ENCODE results near the gene ASCL3. TPM values are rescaled to one million over a fixed set of nuclear protein-coding genes. Genes with fewer than 3 reads are reported as not detected.
"Not testable (repeated sequence)": the region's sequence is repeated elsewhere in the genome, so short reads cannot be mapped to it uniquely, and the experiment has no call there.

ASCL3 gene, protein sequence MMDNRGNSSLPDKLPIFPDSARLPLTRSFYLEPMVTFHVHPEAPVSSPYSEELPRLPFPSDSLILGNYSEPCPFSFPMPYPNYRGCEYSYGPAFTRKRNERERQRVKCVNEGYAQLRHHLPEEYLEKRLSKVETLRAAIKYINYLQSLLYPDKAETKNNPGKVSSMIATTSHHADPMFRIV
- total RNA-seq: not detected
- under 1 TPM in 1 of 2 donors, not detected in 1; 0.26 TPM for polyA plus RNA-seq (ENCODE audit: insufficient read length in 2 of 2)
- long read RNA-seq, donor 1: 0 reads
- long read RNA-seq, donor 2: 0 reads
- long read RNA-seq, donor 3: 0 reads
- long read RNA-seq, donor 4: 0 reads

DNA sequence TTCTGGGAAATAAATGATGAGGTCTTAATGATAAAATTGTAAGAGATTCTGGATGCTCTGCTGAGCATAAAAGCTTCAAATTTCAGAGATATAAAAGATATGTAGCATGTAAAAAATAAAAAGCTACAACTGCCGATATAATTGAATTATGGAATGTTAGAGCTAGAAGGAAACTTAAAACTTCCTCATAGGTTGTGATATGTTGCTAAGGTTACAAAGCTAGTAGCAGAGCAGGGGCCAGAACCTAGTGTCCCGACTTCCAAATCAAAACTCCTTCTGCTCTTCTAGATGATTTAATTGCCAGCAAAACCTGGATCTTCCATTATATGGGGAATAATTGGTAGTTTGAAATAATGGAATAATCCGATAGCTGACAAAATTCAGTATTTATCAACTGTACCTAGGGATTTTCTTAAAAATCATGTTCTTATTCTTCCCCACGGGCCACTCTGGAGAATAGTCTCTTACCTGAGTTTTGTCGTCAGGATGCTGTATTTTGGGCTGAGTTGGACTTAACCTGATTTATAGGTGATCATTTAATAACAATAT, at the start of gene ASCL3:
Gene ASCL3, minus strand, starts transcription at position 499 of the 549 bp plus-strand sequence. CDS start 4,855 bp downstream, outside the sequence.
- Histone ChIP-seq H3K4me1 (ENCODE audit: control insufficient read depth, insufficient read depth, low read length) (no peaks in the 10 kb centered on the region), H3K27ac (ENCODE audit: low read depth, low read length) (no peak within 1 kb of the TSS), H3K36me3 (ENCODE audit: control insufficient read depth, insufficient read depth, low read length) (no peaks in the 10 kb centered on the region), H3K9me3 (ENCODE audit: control insufficient read depth, insufficient read depth, low read length) (no peaks in the 10 kb centered on the region), H3K27me3 (ENCODE audit: control insufficient read depth, insufficient read depth, low read length) (no peaks in the 10 kb centered on the region), H3K4me3 (ENCODE audit: low read depth, low read length) (no peak within 1 kb of the TSS)
- DNase-seq (ENCODE audit: low read depth in 4 of 6, low spot score in 6 of 6): peak in 1 of 6 donors; percentile 3
- WGBS (ENCODE audit: insufficient coverage): no CpG with 5 or more reads among the region's 5 CpGs

DNA sequence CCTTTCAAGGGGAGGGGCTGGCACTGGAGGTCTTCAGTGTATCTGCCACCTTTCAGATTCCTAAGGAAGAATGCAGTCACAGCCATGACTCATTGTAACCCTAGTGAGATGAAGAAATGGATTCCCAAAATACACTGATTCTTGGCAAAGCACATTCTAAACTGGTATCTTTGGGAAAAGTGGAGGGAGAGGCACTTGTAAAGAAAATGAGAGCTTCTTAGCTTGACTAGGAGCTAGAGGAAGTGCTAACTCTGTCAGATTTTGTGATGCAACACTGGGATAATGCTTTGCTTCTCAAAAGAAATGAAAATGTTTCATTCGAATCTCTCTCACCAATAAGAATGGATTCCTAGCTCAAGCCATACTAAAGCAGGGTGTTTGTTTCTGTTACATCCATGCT, 46.6 kb upstream of the ASCL3 start:
- no CpG with 5 or more reads among the region's 1 CpG for WGBS (ENCODE audit: insufficient coverage)
- H3K36me3 ChIP-seq (ENCODE audit: control insufficient read depth, insufficient read depth, low read length): no peaks in the 10 kb centered on the region
- no peak for DNase-seq (ENCODE audit: low read depth in 4 of 6, low spot score in 6 of 6)

DNA sequence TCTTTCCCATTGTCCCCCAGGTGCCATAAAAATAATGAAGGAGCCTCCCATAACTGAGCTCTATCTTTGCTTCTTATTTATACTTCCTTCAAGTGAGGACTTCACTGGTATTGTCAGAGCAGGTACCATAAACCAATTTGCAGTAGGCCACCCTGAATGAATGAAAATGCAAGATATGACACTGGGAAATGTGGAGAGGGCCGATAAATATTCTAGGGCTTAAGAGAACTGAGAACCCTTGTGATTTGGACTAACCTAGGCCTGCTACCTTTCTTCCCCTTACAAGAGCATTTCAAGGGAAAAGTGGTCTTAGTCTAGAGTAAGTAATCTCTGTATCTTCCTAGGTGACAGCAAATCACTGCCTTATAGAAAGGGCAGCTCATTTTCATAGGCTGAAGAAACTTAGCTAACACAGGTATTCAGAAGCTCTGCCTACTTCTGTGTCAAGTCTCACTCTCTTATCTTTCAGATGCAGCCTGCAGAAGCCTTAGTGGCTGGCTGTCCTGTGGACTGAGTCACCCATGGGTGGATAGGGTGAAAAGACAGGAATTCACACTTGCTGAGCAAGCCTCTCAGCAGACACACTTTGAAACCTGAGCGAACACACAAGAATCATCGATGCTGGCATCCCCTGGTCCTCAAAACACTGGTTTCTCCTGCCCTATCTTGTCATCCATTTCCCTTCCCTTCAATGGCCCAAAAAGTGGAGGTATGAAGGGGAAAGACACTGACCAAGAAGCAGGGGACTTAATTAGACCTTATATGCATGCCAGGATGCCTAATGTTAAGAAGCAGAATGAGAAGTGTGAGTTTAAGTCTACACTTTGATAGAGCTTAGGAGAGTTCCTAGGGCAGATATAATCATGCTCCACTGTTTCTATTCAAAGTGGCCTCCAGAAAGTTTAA, 45.8 kb upstream of the ASCL3 start:
- no CpG with 5 or more reads among the region's 3 CpGs for WGBS (ENCODE audit: insufficient coverage)

More for the DNA sequence above, 46.6 kb upstream of the ASCL3 start:
- Histone ChIP-seq H3K27ac (ENCODE audit: low read depth, low read length) (no peak overlapping the region), H3K4me1 (ENCODE audit: control insufficient read depth, insufficient read depth, low read length) (no peaks in the 10 kb centered on the region), H3K4me3 (ENCODE audit: low read depth, low read length) (no peak overlapping the region), H3K9me3 (ENCODE audit: control insufficient read depth, insufficient read depth, low read length) (no peaks in the 10 kb centered on the region), H3K27me3 (ENCODE audit: control insufficient read depth, insufficient read depth, low read length) (no peaks in the 10 kb centered on the region)

DNA sequence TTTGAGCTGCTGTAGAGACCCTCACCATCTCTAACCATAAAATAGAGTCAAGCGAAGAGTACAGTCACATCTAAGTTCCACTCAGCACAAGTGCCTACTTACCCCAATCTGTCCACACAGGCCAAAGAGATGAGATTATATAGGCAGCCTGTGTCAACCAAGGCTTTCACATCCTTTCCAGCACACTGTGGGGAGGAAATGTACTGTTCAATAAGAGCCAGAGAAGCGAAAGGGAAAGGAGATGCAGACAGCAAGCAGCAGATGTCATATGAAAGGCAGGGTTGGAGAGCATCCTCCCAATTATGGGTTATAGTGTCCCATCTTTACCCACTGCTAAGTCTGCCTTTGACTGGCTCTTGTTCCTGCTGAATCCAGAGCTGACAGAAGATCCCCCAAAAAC, 44.6 kb upstream of the ASCL3 start:
- no peak overlapping the region for H3K4me3 ChIP-seq (ENCODE audit: low read depth, low read length)
- WGBS (ENCODE audit: insufficient coverage): no CpG with 5 or more reads among the region's 2 CpGs
- no peaks in the 10 kb centered on the region for H3K4me1 ChIP-seq (ENCODE audit: control insufficient read depth, insufficient read depth, low read length)
- no peak overlapping the region for H3K27ac ChIP-seq (ENCODE audit: low read depth, low read length)
- H3K27me3 ChIP-seq (ENCODE audit: control insufficient read depth, insufficient read depth, low read length): no peaks in the 10 kb centered on the region
- no peak for DNase-seq (ENCODE audit: low read depth in 4 of 6, low spot score in 6 of 6)
- H3K36me3 ChIP-seq (ENCODE audit: control insufficient read depth, insufficient read depth, low read length): no peaks in the 10 kb centered on the region
- H3K9me3 ChIP-seq (ENCODE audit: control insufficient read depth, insufficient read depth, low read length): no peaks in the 10 kb centered on the region

More for the DNA sequence above, 45.8 kb upstream of the ASCL3 start:
- H3K4me3 ChIP-seq (ENCODE audit: low read depth, low read length): no peak overlapping the region
- no peak overlapping the region for H3K27ac ChIP-seq (ENCODE audit: low read depth, low read length)
- H3K36me3 ChIP-seq (ENCODE audit: control insufficient read depth, insufficient read depth, low read length): no peaks in the 10 kb centered on the region
- H3K4me1 ChIP-seq (ENCODE audit: control insufficient read depth, insufficient read depth, low read length): no peaks in the 10 kb centered on the region
- H3K27me3 ChIP-seq (ENCODE audit: control insufficient read depth, insufficient read depth, low read length): no peaks in the 10 kb centered on the region
- H3K9me3 ChIP-seq (ENCODE audit: control insufficient read depth, insufficient read depth, low read length): no peaks in the 10 kb centered on the region
- no peak for DNase-seq (ENCODE audit: low read depth in 4 of 6, low spot score in 6 of 6)

DNA sequence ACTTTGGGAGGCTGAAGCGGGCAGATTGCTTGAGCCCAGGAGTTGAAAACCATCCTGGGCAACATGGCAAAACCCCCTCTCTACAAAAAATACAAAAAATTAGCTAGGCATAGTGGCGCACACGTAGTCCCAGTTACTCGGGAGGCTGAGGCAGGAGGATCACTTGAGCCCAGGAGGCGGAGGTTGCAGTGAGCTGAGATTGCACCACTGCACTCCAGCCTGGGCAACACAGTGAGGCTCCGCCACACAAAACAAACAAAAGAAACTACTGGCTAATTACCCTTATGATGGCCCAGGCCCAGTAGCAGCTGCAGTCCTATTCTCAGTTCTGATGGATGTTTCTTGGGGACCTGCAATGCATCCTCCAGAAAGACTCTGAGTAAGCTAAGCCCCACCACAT, 44.0 kb upstream of the ASCL3 start:
- not testable (repeated sequence) for DNase-seq (ENCODE audit: low read depth in 4 of 6, low spot score in 6 of 6); H3K9me3 ChIP-seq (ENCODE audit: control insufficient read depth, insufficient read depth, low read length); H3K36me3 ChIP-seq (ENCODE audit: control insufficient read depth, insufficient read depth, low read length); H3K4me1 ChIP-seq (ENCODE audit: control insufficient read depth, insufficient read depth, low read length); H3K4me3 ChIP-seq (ENCODE audit: low read depth, low read length); H3K27ac ChIP-seq (ENCODE audit: low read depth, low read length); H3K27me3 ChIP-seq (ENCODE audit: control insufficient read depth, insufficient read depth, low read length)
- 95% methylated on average over 6 of the region's 6 CpGs for WGBS (ENCODE audit: insufficient coverage)

DNA sequence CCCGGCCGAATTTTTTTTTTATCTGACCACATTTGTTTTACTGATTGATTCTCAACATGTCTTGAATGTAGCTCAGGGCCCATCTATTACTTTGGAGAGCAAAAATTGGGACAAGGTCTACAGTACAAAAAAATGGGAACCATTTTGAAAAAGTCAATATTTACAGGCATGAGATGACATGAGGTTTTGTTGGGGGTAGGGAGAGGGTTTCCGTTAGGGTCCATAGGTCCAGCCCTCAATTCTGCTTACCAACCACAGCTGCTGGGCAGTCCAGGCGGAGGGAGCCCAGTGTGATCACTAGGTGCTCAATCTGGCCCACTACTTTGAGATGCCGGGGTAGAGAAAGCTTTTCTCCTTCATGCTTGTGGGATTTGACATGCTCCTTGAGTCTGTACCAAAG, 42.6 kb upstream of the ASCL3 start:
- no peaks in the 10 kb centered on the region for H3K9me3 ChIP-seq (ENCODE audit: control insufficient read depth, insufficient read depth, low read length)
- H3K4me3 ChIP-seq (ENCODE audit: low read depth, low read length): no peak overlapping the region
- no peak overlapping the region for H3K27ac ChIP-seq (ENCODE audit: low read depth, low read length)
- no peak for DNase-seq (ENCODE audit: low read depth in 4 of 6, low spot score in 6 of 6)
- no peaks in the 10 kb centered on the region for H3K36me3 ChIP-seq (ENCODE audit: control insufficient read depth, insufficient read depth, low read length)
- H3K27me3 ChIP-seq (ENCODE audit: control insufficient read depth, insufficient read depth, low read length): no peaks in the 10 kb centered on the region
- WGBS (ENCODE audit: insufficient coverage): 100% methylated on average over 2 of the region's 5 CpGs
- no peaks in the 10 kb centered on the region for H3K4me1 ChIP-seq (ENCODE audit: control insufficient read depth, insufficient read depth, low read length)

DNA sequence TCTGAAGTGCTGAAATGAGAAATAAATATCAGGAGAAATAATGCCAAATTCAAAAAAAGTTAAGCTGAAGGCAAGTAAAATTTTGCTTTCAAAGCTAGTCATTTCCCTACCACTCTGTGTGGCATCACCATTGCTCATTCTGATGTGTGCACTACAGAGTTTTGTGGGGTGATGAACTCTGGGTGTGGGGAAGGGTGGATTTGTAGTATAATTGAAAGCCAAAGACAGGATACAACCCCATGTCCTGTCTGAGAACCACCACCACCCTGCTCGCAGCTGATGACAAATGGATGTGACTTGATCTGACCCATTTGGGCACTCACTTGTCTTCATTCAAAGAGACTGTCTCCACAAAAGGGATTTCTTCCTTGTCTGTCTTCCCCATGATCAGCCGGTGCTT, 40.7 kb upstream of the ASCL3 start:
- no peaks in the 10 kb centered on the region for H3K36me3 ChIP-seq (ENCODE audit: control insufficient read depth, insufficient read depth, low read length)
- WGBS (ENCODE audit: insufficient coverage): 57% methylated on average over 1 of the region's 2 CpGs
- no peaks in the 10 kb centered on the region for H3K9me3 ChIP-seq (ENCODE audit: control insufficient read depth, insufficient read depth, low read length)

DNA sequence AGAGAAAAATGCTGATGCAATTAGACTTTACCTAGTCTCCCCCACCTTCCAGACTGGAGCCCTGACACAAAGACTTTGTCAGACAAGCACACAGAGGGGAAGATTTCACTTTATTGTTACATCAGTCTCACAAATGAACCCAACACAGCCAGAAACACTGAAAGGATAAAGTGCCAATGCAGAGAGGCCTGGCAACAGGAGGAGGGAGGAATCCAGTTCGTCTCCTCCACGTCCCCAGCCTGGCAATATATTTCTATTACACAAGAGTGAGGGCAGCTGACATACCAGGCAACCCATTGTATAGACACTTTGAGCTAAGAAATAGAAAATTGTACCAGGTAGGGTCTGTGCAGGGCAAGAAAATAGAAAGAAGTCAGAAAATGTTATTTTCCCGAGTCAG, 37.7 kb upstream of the ASCL3 start:
- WGBS (ENCODE audit: insufficient coverage): no CpG with 5 or more reads among the region's 3 CpGs
- no peak overlapping the region for H3K4me3 ChIP-seq (ENCODE audit: low read depth, low read length)
- H3K27me3 ChIP-seq (ENCODE audit: control insufficient read depth, insufficient read depth, low read length): no peaks in the 10 kb centered on the region
- DNase-seq (ENCODE audit: low read depth in 4 of 6, low spot score in 6 of 6): no peak
- no peaks in the 10 kb centered on the region for H3K4me1 ChIP-seq (ENCODE audit: control insufficient read depth, insufficient read depth, low read length)
- no peak overlapping the region for H3K27ac ChIP-seq (ENCODE audit: low read depth, low read length)
- no peaks in the 10 kb centered on the region for H3K36me3 ChIP-seq (ENCODE audit: control insufficient read depth, insufficient read depth, low read length)
- no peaks in the 10 kb centered on the region for H3K9me3 ChIP-seq (ENCODE audit: control insufficient read depth, insufficient read depth, low read length)

More for the DNA sequence above, 40.7 kb upstream of the ASCL3 start:
- no peaks in the 10 kb centered on the region for H3K4me1 ChIP-seq (ENCODE audit: control insufficient read depth, insufficient read depth, low read length)
- no peaks in the 10 kb centered on the region for H3K27me3 ChIP-seq (ENCODE audit: control insufficient read depth, insufficient read depth, low read length)
- no peak overlapping the region for H3K27ac ChIP-seq (ENCODE audit: low read depth, low read length)
- no peak for DNase-seq (ENCODE audit: low read depth in 4 of 6, low spot score in 6 of 6)
- no peak overlapping the region for H3K4me3 ChIP-seq (ENCODE audit: low read depth, low read length)

DNA sequence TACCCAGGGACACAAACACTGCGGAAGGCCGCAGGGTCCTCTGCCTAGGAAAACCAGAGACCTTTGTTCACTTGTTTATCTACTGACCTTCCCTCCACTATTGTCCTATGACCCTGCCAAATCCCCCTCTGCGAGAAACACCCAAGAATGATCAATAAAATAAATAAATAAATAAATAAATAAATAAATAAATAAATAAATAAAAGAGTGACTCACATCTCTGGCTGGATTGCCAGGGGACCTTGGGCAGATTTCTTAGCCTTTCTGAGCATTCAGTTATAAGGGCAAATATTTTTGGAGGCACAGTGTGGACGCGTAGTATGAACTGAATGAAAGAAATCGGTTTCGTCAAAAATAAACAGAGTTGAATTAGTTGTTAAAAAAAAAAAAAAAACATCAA, 36.5 kb upstream of the ASCL3 start:
- DNase-seq (ENCODE audit: low read depth in 4 of 6, low spot score in 6 of 6); H3K4me3 ChIP-seq (ENCODE audit: low read depth, low read length); H3K27me3 ChIP-seq (ENCODE audit: control insufficient read depth, insufficient read depth, low read length); H3K9me3 ChIP-seq (ENCODE audit: control insufficient read depth, insufficient read depth, low read length); H3K27ac ChIP-seq (ENCODE audit: low read depth, low read length); H3K4me1 ChIP-seq (ENCODE audit: control insufficient read depth, insufficient read depth, low read length); H3K36me3 ChIP-seq (ENCODE audit: control insufficient read depth, insufficient read depth, low read length): not testable (repeated sequence)
- no CpG with 5 or more reads among the region's 7 CpGs for WGBS (ENCODE audit: insufficient coverage)

Data from spinal cord (tissue), 10 donors.